Measurements from ENCODE around the gene ITGB3BP.
"Not testable (repeated sequence)": the region's sequence is repeated elsewhere in the genome, so short reads cannot be mapped to it uniquely, and the experiment has no call there.

The ITGB3BP gene

GRCh38 chr1:63506782-63507181 is 16.2 kb downstream of the ITGB3BP start:
- DNase-seq = no peak

DNA sequence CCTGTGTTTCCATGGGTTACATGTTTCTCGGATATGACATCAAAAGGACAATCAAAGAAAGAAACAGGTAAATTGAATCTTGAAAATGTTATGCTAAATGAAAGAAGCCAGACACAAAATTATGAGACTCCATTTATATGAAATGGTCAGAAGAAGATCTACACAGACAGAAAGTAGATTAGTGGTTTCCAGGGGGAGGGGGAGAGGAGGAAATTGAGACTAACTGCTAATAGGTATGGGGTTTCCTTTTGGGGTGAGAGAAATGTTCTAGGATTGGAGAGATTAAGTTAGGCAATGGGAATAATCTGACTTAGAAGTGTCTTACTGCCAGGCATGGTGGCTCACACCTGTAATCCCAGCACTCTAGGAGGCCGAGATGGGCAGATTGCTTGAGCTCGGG is 21.8 kb downstream of the ITGB3BP start:
- no peak for DNase-seq

DNA sequence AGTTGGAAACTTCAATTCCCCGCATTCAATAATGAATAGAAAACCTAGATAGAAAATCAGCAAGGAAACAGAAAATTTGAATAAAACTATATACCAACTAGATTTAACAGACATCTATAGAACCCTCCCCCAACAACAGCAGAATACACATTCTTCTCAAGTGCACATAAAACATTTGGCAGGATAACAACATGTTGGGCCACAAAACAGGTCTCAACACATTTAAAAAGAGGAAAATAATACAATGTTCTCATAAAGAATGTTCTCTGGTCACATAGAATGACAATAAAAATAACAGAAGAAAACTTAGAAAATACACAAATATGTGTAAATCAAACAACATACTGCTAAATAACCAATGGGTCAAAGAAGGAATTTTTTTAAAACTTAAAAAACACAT is 24.9 kb downstream of the ITGB3BP start:
- DNase-seq = no peak

DNA sequence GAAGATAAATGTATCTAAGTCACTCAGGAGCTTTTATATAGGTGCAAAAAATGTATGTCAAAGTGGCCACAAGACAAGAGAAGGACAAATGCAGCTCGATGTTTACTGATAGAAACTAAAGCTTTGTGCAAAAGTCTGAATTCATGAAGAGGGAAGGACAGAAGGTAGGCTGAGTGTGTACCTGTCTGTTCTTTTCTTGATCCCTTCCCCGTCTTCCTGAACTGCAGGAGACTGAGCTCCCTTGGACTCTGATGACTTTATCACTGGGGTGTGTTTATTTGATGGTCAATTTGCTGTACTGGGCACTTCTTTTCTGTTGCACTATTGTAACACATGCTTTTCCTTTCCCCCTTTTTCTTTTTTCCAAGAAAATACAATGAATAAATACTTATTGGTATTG is 25.4 kb downstream of the ITGB3BP start:
- no peak for DNase-seq

GRCh38 chr1:63487336-63488065 is 35.5 kb downstream of the ITGB3BP start:
- no peak for DNase-seq

DNA sequence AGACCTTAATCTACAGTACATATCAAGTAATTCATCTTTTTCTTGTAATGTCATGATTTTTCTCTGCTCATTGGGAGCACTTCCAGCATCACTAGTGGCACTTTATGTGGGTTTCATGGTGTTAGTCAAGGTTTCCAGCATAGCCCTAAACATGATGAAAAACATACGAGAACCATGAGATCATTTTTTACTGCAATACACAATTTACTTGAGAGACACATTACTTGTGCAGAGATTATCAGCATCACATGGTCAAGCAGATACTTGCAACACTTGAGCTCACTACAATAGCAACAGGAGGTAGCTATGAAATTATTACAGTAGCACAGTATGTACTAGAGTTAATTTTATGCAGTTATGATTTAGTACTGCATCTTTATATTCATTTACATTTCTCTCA is 36.4 kb downstream of the ITGB3BP start:
- no peak for DNase-seq

DNA sequence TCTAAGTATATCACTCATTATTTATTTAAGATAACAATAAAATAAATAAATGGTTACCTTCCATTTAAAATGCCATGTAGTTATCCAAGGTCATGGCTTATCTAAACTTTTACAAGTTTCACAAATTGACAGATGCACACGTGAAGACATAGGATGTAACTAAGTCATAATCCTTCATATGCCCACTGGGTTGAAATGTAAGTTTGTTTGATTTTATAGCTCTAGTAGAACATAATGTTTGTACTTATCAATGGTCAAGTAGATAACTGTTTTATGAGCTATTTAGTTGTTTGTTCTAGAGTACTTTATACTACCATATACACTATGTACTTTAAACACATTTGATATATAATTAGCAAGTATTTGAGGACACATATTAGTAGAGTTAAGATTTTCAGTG is 43.0 kb downstream of the ITGB3BP start:
- DNase-seq = no peak

DNA sequence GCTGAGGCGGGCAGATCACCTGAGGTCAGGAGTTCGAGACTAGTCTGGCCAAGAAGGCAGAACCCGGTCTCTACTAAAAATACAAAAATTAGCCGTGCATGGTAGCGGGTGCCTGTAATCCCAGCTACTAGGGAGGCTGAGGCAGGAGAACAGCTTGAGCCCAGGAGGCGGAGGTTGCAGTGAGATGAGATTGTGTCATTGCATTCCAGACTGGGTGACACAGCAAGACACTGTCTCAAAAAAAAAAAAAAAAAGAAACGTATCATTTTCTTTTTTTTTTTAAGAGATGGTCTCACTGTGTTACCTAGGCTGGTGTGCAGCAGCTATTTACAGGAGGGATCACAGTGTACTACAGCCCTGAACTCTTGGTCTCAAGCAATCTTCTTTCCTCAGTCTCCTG is 47.3 kb downstream of the ITGB3BP start:
- no peak for DNase-seq

- not testable (repeated sequence) for DNase-seq
Measured at GRCh38 chr1:63468683-63469082, 54.3 kb downstream of the ITGB3BP start.

DNA sequence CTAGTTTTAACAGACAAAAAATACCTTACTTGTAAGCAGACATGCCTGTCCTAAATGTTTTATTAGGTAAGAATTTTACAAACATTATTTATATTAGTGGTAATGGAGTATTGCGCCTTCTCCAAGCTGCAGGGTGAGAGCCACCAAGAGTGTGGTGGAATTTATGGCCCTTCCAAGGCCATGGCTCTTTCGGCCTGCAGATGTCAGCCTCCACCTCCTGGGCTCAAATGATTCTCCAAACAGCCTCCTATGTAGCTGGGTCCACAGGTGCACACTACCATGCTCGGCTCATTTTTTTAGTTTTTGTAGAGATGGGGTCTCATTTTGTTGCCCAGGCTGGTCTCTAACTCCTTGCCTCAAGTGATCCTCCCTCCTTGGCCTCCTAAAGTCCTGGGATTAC is 56.3 kb downstream of the ITGB3BP start:
- no peak for DNase-seq

DNA sequence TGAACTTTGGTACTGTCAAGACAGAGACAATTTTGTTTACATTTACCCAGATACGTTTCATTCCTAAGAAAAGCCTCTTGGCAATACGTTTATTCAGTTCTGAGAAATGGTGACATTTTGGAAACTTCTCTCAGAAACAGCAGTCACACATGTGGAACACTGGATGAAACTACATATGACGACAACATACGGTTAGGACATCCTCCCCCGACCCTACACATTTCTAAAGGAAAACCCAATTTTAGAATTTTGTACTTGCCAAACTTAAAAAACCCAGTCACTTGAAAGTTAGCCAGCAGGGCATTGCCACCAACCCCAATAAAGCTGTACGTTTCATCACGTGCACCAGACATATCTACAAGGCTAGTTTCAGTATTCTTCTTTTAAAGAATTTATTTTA is 56.8 kb downstream of the ITGB3BP start:
- DNase-seq = no peak

DNA sequence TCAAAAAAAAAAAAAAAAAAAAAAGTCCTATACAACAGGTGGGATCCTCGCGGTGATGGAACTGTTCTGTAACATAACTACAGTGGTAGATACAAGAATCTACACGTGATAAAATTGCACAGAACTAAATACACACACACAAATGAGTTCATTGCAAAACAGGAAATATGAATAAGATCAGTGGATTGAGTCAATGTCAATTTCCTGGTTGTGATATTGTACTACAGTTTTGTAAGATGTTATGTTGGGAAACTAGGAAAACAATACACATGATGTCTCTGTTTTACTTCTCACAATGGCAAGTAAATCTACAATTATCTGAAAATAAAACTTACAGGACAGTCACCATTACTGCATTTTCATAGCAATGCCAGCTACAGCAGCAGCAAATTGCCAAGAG is 59.8 kb downstream of the ITGB3BP start:
- DNase-seq = peak; percentile 16 to 89 (median 62)

DNA sequence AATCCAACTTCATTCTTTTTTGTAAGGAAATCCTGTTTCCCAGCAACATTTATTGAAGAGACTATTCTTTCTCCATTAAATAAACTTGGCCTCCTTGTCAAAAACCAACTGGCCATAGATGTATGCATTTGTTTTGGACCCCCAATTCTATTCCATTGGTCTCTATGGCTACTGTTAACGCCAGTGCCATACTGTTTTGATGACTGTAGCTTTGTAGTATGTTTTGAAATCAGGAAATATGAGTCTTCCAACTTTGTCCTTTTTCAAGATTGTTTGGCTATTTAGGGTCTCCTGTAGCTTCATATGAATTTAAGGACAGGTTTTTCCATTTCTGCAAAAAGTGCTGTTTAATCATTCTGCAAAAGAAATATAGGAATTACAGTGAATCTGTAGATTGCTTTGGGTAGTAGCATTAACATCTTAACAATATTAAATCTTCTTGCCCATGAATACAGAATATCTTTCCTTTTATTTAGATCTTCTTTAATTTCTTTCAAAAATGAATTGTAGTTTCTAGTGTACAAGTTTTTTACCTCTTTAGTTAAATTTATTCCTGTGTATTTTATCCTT is 61.3 kb downstream of the ITGB3BP start:
- DNase-seq = no peak

DNA sequence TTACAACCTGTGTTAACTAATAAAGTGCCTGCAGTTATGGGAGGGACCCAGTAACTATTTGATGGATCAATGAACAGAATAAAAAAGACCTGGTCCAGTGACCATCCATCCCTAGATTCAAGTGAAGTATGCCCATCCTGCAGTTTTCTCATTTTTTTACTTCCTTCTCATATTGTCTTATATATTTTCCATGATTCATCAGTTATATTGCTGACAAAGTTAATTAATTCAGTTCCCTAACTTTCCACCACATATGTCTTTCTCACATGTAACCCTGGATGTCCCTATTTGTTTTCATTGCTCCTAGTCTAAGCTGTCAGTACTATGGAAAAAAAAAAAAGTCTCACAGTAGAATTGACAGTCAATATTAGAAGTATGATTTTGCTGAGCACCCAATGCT is 64.3 kb downstream of the ITGB3BP start:
- DNase-seq = peak in 2 of 4 experiments; percentile 41 to 43

DNA sequence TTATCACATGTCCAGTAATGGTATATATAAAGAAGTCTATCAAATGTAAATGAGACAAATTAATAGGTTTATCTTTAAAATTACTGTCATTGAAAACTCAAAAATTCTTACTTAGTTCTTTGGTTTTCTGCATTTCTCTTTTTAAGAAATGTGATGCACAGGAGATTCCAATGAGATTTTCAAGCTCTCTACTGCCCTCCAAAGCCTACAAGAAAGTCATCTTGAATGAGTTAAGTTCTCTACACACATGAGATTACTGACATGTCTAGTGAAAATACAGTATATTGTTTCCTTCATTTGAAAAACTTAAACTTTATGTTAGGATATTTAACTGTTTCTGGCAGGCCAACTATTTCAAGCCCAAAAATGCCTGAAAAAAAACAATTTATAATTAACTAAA is 68.8 kb downstream of the ITGB3BP start:
- DNase-seq = peak in 2 of 4 experiments; percentile 6 to 7

DNA sequence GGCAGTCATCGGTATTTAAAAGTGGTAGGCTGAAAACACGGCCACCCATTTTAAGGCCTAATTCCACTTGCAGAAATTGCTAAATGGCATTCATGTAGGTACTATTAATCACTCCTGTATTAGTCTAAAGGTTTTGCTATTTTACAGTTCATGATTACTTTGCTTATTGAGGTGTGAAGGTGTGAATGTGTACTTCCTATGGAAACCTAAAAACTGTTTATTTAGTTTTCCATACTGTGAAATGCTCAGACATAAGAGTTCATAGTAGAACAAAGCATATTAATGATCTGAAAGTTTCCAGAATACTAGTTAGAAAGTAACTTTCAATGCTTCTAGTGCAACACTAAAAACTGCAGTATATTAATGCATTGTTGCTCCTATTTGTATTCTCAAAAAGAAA is 69.8 kb downstream of the ITGB3BP start:
- no peak for DNase-seq

GRCh38 chr1:63450416-63450815 is 72.6 kb downstream of the ITGB3BP start:
- no peak for DNase-seq

DNA sequence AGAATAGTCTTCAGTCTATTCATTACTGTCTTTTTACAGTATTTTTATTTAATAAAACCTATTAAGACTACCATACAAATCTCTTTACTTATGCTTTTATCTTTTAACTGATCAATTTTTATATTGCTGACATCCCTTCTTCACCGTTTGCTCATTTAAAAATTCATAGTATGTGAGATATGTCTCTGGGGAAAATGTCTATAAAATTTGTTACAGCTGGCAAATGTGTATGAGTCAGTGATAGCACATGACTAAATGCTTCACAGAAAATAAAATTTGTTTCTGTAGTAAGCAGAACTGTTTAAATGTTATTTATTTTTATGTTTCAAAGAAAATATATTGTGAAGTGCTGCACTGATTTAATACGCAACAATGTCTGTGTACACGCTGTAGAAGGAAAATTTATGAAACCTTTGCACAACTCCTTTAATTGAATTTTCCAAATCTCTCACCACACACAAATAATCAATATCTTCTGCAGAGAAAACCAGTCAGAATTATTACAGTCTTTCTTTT is 74.2 kb downstream of the ITGB3BP start:
- no peak for DNase-seq

- peak in 2 of 4 experiments; percentile 3 to 8 for DNase-seq
Measured at GRCh38 chr1:63442141-63442475, 80.9 kb downstream of the ITGB3BP start.

GRCh38 chr1:63435161-63435560 is 87.9 kb downstream of the ITGB3BP start:
- DNase-seq = no peak

GRCh38 chr1:63429281-63429680 is 93.7 kb downstream of the ITGB3BP start:
- no peak for DNase-seq

GRCh38 chr1:63428815-63429214 is 94.2 kb downstream of the ITGB3BP start:
- DNase-seq = no peak

DNA sequence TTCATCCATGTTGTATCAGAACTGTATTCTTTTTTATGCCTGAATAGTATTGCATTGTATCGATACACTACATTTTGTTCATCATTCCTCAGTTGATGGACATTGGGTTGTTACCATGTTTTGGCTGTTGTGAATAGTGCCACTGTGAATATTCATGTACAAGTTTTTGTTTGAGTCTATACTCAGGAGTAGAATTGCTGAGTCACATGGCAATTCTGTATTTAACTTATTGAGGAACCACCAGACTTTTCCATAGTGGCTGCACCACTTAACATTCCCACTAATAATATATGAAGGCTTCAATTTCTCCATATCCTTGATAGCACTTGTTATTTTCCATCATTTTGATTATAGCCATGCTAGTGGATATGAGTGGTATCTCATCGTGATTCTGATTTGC is 99.4 kb downstream of the ITGB3BP start:
- no peak for DNase-seq

DNA sequence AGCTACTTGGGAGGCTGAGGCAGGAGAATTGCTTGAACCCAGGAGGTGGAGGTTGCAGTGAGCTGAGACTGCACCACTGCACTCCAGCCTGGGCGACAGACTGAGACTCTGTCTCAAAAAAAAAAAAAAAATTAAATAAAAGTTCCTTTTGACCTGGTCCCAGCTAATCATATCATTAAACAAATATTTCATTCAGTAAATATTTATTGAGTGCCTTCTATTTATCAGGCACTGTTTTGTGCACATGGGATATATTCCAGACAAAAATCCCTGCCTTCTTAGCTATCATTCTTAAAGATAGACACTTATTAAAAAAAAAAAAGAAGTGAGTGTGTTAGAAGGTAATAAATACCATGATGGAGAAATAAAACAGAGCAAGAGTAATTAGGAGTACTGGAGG is 102.3 kb downstream of the ITGB3BP start:
- not testable (repeated sequence) for DNase-seq

DNA sequence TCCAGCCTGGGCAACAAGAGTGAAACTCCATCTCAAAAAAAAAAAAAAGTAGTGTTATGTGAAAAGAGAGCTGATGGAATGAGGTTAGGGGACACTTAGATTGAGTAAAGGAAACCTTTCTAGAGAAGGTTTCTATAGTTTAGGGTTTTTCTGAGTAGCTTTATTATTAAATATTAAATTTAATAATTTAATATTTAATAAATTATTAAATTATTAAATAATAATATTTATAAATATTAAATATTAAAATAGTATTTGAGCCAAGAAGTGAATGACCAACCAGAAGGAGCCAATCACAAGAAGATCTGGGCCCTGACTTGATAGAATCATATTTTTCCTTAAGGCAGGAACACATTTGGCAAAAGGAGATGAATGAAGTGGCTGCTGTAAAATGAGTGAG is 104.9 kb downstream of the ITGB3BP start:
- DNase-seq = no peak

Data from suppressor macrophage (primary cell).